Stimulated activated CD8-positive, alpha-beta memory T cell treated with anti-CD3 and anti-CD28 coated beads, Interleukin-12 subunit alpha, Interleukin-12 subunit beta, amount 100 ng/mL, for 1 hour (primary cell): ENCODE measurements around the gene NEMF.
"Not testable (repeated sequence)": the region's sequence is repeated elsewhere in the genome, so short reads cannot be mapped to it uniquely, and the experiment has no call there.

Experiments
- DNase-seq: peaks from one replicate; pipeline ENCODE4 v3.0.0-alpha.2; 2020; ENCODE audit warnings: low read depth

The NEMF gene, protein sequence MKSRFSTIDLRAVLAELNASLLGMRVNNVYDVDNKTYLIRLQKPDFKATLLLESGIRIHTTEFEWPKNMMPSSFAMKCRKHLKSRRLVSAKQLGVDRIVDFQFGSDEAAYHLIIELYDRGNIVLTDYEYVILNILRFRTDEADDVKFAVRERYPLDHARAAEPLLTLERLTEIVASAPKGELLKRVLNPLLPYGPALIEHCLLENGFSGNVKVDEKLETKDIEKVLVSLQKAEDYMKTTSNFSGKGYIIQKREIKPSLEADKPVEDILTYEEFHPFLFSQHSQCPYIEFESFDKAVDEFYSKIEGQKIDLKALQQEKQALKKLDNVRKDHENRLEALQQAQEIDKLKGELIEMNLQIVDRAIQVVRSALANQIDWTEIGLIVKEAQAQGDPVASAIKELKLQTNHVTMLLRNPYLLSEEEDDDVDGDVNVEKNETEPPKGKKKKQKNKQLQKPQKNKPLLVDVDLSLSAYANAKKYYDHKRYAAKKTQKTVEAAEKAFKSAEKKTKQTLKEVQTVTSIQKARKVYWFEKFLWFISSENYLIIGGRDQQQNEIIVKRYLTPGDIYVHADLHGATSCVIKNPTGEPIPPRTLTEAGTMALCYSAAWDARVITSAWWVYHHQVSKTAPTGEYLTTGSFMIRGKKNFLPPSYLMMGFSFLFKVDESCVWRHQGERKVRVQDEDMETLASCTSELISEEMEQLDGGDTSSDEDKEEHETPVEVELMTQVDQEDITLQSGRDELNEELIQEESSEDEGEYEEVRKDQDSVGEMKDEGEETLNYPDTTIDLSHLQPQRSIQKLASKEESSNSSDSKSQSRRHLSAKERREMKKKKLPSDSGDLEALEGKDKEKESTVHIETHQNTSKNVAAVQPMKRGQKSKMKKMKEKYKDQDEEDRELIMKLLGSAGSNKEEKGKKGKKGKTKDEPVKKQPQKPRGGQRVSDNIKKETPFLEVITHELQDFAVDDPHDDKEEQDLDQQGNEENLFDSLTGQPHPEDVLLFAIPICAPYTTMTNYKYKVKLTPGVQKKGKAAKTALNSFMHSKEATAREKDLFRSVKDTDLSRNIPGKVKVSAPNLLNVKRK

DNA sequence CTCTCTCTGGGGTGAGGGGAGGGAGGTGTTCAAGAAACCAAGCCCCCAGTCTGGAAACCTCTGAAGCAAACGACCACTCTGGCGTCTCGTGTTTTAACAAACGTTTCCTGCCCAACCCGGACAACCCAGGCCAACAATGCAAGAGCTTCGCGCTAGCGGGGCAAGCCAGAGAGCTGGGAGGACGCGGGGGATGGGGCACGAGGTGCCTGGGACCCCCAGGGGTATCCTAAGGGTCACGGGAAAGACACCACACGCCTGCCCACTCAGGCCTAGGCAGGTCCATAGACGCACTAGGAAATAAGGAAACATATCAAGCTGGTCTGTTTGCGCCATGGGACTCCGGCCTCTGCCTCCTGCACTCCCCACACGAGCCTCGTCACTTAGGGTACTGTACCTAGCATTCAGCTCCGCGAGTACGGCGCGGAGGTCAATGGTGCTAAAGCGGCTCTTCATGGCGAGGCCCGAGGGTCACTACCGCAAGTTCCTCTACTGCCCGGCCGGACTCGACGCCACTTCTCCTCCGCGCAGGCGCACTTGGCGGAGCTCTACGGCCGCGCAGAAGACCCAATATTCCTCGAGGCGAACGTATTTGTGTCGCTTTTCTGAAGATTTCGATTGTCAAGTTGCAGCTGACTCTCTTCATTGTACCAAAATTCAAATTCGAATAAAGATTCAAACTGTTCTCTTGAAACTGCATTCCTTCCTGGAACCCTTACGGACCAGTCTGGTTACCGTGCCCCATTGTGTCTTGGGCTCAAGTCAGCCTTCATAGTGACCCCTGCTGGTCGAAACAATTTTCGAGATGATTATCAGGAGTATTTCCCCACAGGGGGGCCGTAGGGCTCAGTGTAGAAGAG lies at the start of gene NEMF:
Gene NEMF (minus strand): TSS at position 488 of the 857 bp plus-strand sequence. CDS start 35 bp downstream, at position 453.
- peak; percentile 63 for DNase-seq

GRCh38 chr14:49900973-49901372 lies 48.4 kb upstream of the NEMF start:
- DNase-seq: no peak

DNA sequence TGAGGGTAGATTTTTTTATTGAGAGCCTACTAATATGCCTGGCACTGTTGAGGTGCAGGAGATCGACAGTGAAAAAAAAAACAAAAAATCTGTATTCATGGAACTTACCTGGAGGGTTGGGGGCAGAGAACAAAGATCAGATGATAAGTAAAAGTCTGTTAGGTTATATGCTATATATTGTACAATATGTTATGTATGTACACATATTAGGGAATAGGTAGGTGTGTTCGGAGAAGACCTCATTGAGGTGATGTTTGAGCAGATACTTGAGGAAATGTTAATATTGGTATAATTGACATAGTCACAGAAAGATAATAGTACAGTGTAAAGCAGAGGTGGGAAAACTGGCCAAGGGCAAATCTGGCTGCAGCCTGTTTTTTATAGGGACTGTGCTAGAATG lies 45.9 kb upstream of the NEMF start:
- no peak for DNase-seq

DNA sequence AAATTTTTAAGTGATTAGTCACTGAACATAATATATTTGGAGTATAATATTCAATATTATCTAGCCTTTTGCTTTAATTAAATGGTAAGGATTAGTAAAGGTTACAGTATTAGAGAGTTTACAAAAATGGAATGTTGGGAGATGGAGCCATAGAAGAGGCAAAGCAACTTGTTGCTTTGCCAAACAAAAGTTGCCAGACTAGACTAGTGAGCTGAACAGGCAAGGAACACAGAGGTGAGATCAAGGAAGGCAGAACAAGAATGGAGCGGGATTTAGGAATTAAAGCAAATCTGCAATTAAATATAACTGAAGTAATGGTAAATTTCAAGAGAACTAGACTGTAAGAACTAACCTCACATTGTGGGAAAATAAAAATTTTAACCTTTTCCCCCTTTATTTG lies 45.4 kb upstream of the NEMF start:
- no peak for DNase-seq

- no peak for DNase-seq
These were observed 44.8 kb upstream of the NEMF start for GRCh38 chr14:49897414-49897813.

GRCh38 chr14:49896966-49897365 lies 44.4 kb upstream of the NEMF start:
- DNase-seq: no peak

GRCh38 chr14:49896272-49896671 lies 43.7 kb upstream of the NEMF start:
- not testable (repeated sequence) for DNase-seq

GRCh38 chr14:49895480-49895879 lies 42.9 kb upstream of the NEMF start:
- no peak for DNase-seq

GRCh38 chr14:49894214-49895107 lies 41.9 kb upstream of the NEMF start:
- DNase-seq: not testable (repeated sequence)

DNA sequence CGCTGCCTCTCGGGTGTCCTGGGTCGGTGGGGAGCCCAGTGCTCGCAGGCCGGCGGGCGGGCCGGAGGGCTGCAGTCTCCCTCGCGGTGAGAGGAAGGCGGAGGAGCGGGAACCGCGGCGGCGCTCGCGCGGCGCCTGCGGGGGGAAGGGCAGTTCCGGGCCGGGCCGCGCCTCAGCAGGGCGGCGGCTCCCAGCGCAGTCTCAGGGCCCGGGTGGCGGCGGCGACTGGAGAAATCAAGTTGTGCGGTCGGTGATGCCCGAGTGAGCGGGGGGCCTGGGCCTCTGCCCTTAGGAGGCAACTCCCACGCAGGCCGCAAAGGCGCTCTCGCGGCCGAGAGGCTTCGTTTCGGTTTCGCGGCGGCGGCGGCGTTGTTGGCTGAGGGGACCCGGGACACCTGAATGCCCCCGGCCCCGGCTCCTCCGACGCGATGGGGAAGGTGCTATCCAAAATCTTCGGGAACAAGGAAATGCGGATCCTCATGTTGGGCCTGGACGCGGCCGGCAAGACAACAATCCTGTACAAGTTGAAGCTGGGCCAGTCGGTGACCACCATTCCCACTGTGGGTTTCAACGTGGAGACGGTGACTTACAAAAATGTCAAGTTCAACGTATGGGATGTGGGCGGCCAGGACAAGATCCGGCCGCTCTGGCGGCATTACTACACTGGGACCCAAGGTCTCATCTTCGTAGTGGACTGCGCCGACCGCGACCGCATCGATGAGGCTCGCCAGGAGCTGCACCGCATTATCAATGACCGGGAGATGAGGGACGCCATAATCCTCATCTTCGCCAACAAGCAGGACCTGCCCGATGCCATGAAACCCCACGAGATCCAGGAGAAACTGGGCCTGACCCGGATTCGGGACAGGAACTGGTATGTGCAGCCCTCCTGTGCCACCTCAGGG lies 41.0 kb upstream of the NEMF start:
- DNase-seq: peak; percentile 47

GRCh38 chr14:49892636-49893308 lies 40.2 kb upstream of the NEMF start, which contains the start of gene ARF6:
Gene ARF6, plus strand, starts transcription at chr14:49893082. Its CDS starts 655 bp downstream, at chr14:49893737.
- DNase-seq: peak; percentile 96

DNA sequence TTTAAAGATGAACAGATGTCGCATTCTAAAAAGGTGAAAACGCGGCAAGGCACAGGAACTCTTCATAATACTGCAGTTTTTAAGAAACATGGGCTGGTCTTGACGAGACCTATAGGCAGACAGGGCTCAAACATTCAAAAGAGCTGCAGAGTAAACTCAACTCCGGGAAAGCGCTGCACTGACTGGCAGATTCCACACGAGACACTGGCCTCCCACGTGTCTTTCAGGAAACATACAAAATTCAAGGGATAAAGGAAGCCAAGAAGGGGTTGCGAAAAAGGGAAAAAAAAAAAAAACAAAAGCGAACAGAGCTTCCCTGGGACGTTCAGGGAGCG lies 39.7 kb upstream of the NEMF start:
- DNase-seq: no peak

DNA sequence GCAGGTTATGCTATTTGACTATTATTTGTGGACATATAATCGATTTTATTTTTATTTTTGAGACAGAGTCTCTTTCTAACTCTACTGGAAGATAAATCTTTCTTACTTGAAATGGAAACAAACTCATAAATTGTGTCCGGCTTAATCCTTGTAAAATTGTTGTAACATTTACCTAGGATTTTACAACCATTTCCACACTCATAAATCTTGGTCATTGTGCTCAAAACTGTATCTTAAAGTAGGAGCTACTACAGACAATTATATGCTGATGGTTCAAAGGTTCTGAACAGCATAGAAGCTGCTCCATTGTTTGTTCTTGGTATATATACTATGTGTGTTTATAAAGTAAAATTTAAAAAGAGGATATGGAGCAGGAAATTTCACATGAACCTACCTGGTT lies 35.7 kb upstream of the NEMF start:
- DNase-seq: no peak

DNA sequence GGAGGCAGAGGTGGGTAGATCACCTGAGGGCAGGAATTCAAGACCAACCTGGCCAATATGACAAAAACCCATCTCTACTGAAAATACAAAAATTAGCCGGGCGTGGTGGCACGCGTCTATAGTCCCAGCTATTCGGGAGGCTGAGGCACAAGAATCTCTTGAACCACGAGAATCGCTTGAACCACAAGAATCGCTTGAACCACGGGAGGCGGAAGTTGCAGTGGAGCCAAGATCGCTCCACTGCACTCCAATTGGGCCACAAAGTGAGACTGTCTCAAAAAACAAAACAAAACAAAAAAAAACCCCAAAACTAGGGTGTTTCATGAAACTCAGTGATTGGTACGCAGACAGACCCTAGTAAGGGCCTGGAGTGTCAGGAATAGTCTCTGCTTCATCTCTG lies 33.9 kb upstream of the NEMF start:
- DNase-seq: no peak

DNA sequence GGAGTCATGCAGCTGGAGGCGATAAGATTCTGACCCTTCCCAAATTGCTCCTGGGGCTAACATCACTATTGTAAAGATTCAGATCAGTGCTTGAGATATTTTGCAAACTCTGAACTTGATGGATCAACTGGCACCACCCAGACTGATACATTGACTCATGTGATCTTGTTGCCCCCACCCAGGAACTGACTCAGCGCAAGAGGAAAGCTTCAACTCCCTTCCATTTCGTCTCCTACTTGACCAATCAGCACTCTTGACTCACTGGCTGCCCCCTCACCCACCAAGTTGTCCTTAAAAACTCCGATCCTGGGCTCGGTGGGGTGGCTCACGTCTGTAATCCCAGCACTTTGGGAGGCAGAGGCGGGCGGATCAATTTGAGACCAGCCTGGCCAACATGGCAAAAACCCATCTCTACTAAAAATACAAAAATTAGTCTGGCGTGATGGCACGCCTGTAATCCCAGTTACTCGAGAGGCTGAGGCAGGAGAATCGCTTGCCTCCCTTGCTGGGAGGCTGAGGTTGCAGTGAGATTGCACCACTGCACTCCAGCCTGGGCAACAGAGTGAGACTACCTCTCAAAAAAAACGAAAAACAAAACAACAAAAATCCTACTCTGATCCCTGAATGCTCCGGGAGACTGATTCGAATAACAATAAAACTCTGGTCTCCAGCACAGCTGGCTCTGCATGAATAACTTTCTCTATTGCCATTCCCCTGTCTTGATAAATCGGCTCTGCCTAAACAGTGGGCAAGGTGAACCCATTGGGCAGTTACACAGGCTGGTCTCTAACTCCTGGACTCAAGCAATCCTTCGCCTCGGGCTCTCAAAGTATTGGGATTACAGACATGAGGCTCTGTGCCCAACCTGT lies 30.5 kb upstream of the NEMF start:
- no peak for DNase-seq

DNA sequence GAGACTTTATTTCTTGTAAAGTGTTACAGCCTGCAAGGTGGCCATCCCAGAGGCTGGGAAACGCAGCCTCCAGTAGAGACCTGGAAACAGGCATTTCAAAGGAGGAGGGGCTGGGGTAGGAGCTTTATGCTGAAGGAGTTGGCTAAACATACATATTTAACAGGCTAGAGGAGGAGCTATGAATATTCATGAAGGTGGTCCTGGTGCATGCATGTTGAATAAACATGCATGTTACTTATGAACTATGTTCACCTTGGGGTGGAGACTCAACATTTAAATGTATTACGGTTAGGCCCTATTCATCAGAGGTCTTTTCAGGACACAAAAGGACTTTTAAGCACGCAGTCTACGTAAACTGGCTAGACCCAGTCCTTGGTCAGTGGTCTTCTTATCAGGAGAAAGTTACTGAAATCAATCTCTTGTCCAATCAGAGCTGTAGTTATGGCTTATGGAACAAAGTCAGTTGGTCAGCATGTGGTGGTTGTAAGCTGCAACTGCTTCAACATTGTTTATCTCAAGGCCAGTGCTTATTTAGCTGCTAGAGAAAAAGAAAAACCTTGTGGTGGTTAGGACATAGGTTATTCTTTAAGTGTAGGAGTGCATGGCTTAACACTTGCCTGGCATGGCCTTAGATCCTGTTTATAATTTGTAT lies 28.9 kb upstream of the NEMF start:
- DNase-seq: no peak

- no peak for DNase-seq
These were observed 27.9 kb upstream of the NEMF start for GRCh38 chr14:49880267-49881064.
